IMR-90 (cell line): ENCODE results near the gene FAM240A.

Experiments used
- CEBPB ChIP-seq: IDR thresholded peaks from 2 replicates; pipeline ENCODE4 v1.6.1; 2012; ENCODE audit warnings: low read depth, low read length, improper control_type of control experiment
- CTCF ChIP-seq: conservative IDR thresholded peaks from 2 replicates; pipeline ENCODE4 v1.5.1; 2012; ENCODE audit warnings: mild to moderate bottlenecking, low read depth, low read length, improper control_type of control experiment
- FOS ChIP-seq: fragments of 150-350 bp; IDR thresholded peaks from 2 replicates; pipeline ENCODE4 v1.6.1; 2016; ENCODE audit warnings: low read depth, low read length
- MAFK ChIP-seq: IDR thresholded peaks from 2 replicates; pipeline ENCODE4 v1.6.1; 2012; ENCODE audit warnings: low read depth, low read length, improper control_type of control experiment
- MXI1 ChIP-seq: IDR thresholded peaks from 2 replicates; pipeline ENCODE4 v1.6.1; 2012; ENCODE audit warnings: low read depth, mild to moderate bottlenecking, low read length, moderate library complexity, borderline replicate concordance
- POLR2A ChIP-seq: IDR thresholded peaks from 2 replicates; pipeline ENCODE4 v1.6.1; 2012; ENCODE audit warnings: mild to moderate bottlenecking, low read depth, low read length
- RAD21 ChIP-seq: IDR thresholded peaks from 2 replicates; pipeline ENCODE4 v1.6.1; 2012; ENCODE audit warnings: low read length, improper control_type of control experiment
- TF ChIP-seq, protein P1 (sequence below): fragments of 150-350 bp; IDR thresholded peaks from 2 replicates; pipeline ENCODE4 v1.6.1; 2017; ENCODE audit warnings: mild to moderate bottlenecking, antibody characterized with exemption, low read length, low read depth

- no peak for TF ChIP-seq CTCF
- no peak for TF ChIP-seq MXI1
- TF ChIP-seq CEBPB, result no peak
- no peak for TF ChIP-seq POLR2A
- no peak for TF ChIP-seq FOS
- TF ChIP-seq MAFK, result no peak
- TF ChIP-seq, protein P1, sequence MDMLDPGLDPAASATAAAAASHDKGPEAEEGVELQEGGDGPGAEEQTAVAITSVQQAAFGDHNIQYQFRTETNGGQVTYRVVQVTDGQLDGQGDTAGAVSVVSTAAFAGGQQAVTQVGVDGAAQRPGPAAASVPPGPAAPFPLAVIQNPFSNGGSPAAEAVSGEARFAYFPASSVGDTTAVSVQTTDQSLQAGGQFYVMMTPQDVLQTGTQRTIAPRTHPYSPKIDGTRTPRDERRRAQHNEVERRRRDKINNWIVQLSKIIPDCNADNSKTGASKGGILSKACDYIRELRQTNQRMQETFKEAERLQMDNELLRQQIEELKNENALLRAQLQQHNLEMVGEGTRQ, result no peak
- no peak for TF ChIP-seq RAD21
Measured at GRCh38 chr3:46675426-46675825, 63.1 kb downstream of the FAM240A start.
